Hepatocyte (in vitro differentiated cells): ENCODE results near the gene PRR18. TPM values are rescaled to one million over a fixed set of nuclear protein-coding genes. Genes with fewer than 3 reads are reported as not detected.

Experiments
- DNase-seq: peaks from one replicate; pipeline ENCODE4 v3.0.0-alpha.2; 2016; ENCODE audit warnings: low spot score
- H2AFZ ChIP-seq: fragments of 200-600 bp; sonication (generic); 2 replicates; pipeline ENCODE4 v1.6.0; 2016; ENCODE audit warnings: antibody characterized with exemption, mild to moderate bottlenecking
- H3K27ac ChIP-seq: fragments of 200-600 bp; sonication (generic); 2 replicates; pipeline ENCODE4 v1.5.1; 2016; ENCODE audit warnings: mild to moderate bottlenecking
- H3K27me3 ChIP-seq: fragments of 200-600 bp; sonication (generic); 2 replicates; pipeline ENCODE4 v1.6.1; 2016
- H3K36me3 ChIP-seq: fragments of 200-600 bp; sonication (generic); replicated peaks from 2 replicates; pipeline ENCODE4 v1.5.1; 2016; ENCODE audit warnings: low read depth; ENCODE audit not compliant: insufficient read depth
- H3K4me1 ChIP-seq: fragments of 200-600 bp; sonication (generic); 2 replicates; pipeline ENCODE4 v1.5.1; 2016; ENCODE audit warnings: mild to moderate bottlenecking, moderate library complexity; ENCODE audit not compliant: insufficient read depth
- H3K4me2 ChIP-seq: fragments of 200-600 bp; sonication (generic); 2 replicates; pipeline ENCODE4 v1.6.0; 2016
- H3K4me3 ChIP-seq: fragments of 200-600 bp; sonication (generic); 2 replicates; pipeline ENCODE4 v1.5.1; 2016; ENCODE audit warnings: mild to moderate bottlenecking
- H3K79me2 ChIP-seq: fragments of 200-600 bp; sonication (generic); 2 replicates; pipeline ENCODE4 v1.6.0; 2017; ENCODE audit warnings: mild to moderate bottlenecking
- H3K9me2 ChIP-seq: fragments of 200-600 bp; sonication (generic); replicated peaks from 2 replicates; pipeline ENCODE4 v1.6.0; 2017; ENCODE audit warnings: mild to moderate bottlenecking; ENCODE audit not compliant: insufficient read depth
- H3K9me3 ChIP-seq: fragments of 200-600 bp; sonication (generic); 2 replicates; pipeline ENCODE4 v1.5.1; 2016; ENCODE audit warnings: low read depth, mild to moderate bottlenecking
- H4K20me1 ChIP-seq: fragments of 200-600 bp; sonication (generic); 2 replicates; pipeline ENCODE4 v1.6.0; 2016; ENCODE audit warnings: mild to moderate bottlenecking; ENCODE audit not compliant: insufficient read depth, poor library complexity, severe bottlenecking
- CTCF ChIP-seq: fragments of 200-600 bp; sonication (generic); IDR thresholded peaks from 2 replicates; pipeline ENCODE4 v1.5.1; 2016; ENCODE audit warnings: antibody characterized with exemption, mild to moderate bottlenecking; ENCODE audit not compliant: poor library complexity
- EZH2 ChIP-seq: fragments of 200-600 bp; sonication (generic); IDR thresholded peaks from 2 replicates; pipeline ENCODE4 v1.6.1; 2016; ENCODE audit warnings: antibody characterized with exemption, mild to moderate bottlenecking, borderline replicate concordance
- EZH2phosphoT487 ChIP-seq: fragments of 200-600 bp; sonication (generic); IDR thresholded peaks from one replicate; pipeline ENCODE4 v1.6.1; 2018; ENCODE audit warnings: antibody characterized with exemption, mild to moderate bottlenecking, low read depth, moderate library complexity; ENCODE audit not compliant: unreplicated experiment, severe bottlenecking
- WGBS: methylation state at CpG from one replicate; pipeline ENCODE4 v1.1.6; 2016; ENCODE audit warnings: low lambda C conversion rate; ENCODE audit errors: missing lambda C conversion rate; 5-methylcytosine and 5-hydroxymethylcytosine counted together
- polyA plus RNA-seq: library from polyadenylated mRNA; unstranded; fragments of >200 nt; fragmentation: Nextera tagmentation; extraction: Ambion mirVana; gene quantifications from 2 replicates; pipeline ENCODE4 v1.2.1, GENCODE V29; 2016
- total RNA-seq: library from RNA; depleted of rRNA; stranded (reverse); fragments of >200 nt; gene quantifications from 2 replicates; pipeline ENCODE4 v1.2.3, GENCODE V29; 2014

Gene PRR18
- total and polyA plus RNA-seq, 2 experiments from 2014 or later = 0.77 to 1.5 TPM

- Histone ChIP-seq H3K79me2 (no peaks in the 10 kb centered on the region), H4K20me1 (no peaks in the 10 kb centered on the region), H3K4me1 (no peaks in the 10 kb centered on the region), H3K27me3 (peaks cover 20% of the 10 kb centered on the region), H2AFZ (no peak overlapping the region), H3K36me3 (no peaks in the 10 kb centered on the region), H3K27ac (no peak overlapping the region), H3K9me2 (no peaks in the 10 kb centered on the region), H3K4me3 (no peak overlapping the region), H3K4me2 (no peak overlapping the region), H3K9me3 (no peaks in the 10 kb centered on the region)
- DNase-seq = no peak
- WGBS = 84% methylated on average over 12 of the region's 12 CpGs
- no peak for TF ChIP-seq CTCF
- TF ChIP-seq EZH2 = no peak
Measured at GRCh38 chr6:166293731-166294584, 14.2 kb downstream of the PRR18 start.

- H3K4me2 ChIP-seq = no peak overlapping the region
Measured at GRCh38 chr6:166289207-166290060, 18.8 kb downstream of the PRR18 start.

GRCh38 chr6:166286839-166287271 is 21.3 kb downstream of the PRR18 start:
- no peak overlapping the region for H3K4me2 ChIP-seq
- no peaks in the 10 kb centered on the region for H4K20me1 ChIP-seq
- H3K79me2 ChIP-seq = no peaks in the 10 kb centered on the region
- H3K27me3 ChIP-seq = peaks cover 24% of the 10 kb centered on the region
- TF ChIP-seq CTCF (no peak), EZH2phosphoT487 (no peak), EZH2 (no peak)
- H3K27ac ChIP-seq = no peak overlapping the region
- no peak overlapping the region for H3K4me3 ChIP-seq
- no peak for DNase-seq
- H3K36me3 ChIP-seq = no peaks in the 10 kb centered on the region
- no peak overlapping the region for H2AFZ ChIP-seq
- H3K9me2 ChIP-seq = no peaks in the 10 kb centered on the region
- no peaks in the 10 kb centered on the region for H3K9me3 ChIP-seq
- 81% methylated on average over 8 of the region's 8 CpGs for WGBS
- no peaks in the 10 kb centered on the region for H3K4me1 ChIP-seq

More at GRCh38 chr6:166289207-166290060, 18.8 kb downstream of the PRR18 start:
- Histone ChIP-seq H4K20me1 (no peaks in the 10 kb centered on the region), H3K79me2 (no peaks in the 10 kb centered on the region), H2AFZ (no peak overlapping the region), H3K9me2 (no peaks in the 10 kb centered on the region), H3K4me3 (no peak overlapping the region), H3K9me3 (no peaks in the 10 kb centered on the region), H3K4me1 (no peaks in the 10 kb centered on the region), H3K27me3 (peaks cover 20% of the 10 kb centered on the region), H3K27ac (no peak overlapping the region), H3K36me3 (no peaks in the 10 kb centered on the region)
- DNase-seq = no peak
- TF ChIP-seq EZH2phosphoT487 (no peak), EZH2 (no peak), CTCF (no peak)
- WGBS = 94% methylated on average over 14 of the region's 14 CpGs
